AG04450 (cell line): ENCODE data around the gene RALGPS1. TPM values are rescaled to one million over a fixed set of nuclear protein-coding genes. Genes with fewer than 3 reads are reported as not detected.
A peak's percentile ranks its signal among the peaks of the same experiment; 100 is the strongest.

ENCODE experiments used
- CTCF ChIA-PET: fragments of 300-600, 350-600 bp; formaldehyde crosslinking; extraction: SDS; loops from one replicate; lab custom pipeline; 2022; ENCODE audit warnings: antibody characterized with exemption, inconsistent platforms; lab: Charles Lee
- POLR2A ChIA-PET: fragments of 350-600 bp; formaldehyde crosslinking; extraction: SDS; loops from one replicate; lab custom pipeline; 2021; ENCODE audit warnings: antibody characterized with exemption, inconsistent platforms; lab: Yijun Ruan, JAX
- DNase-seq: peaks from one replicate; pipeline ENCODE4 v3.0.0-alpha.2; 2011; ENCODE audit warnings: low read depth, low spot score
- H3K27ac ChIP-seq: one replicate; pipeline ENCODE4 v1.5.1; 2012; ENCODE audit warnings: low read depth, low read length, control low read depth
- H3K27me3 ChIP-seq: one replicate; pipeline ENCODE4 v1.6.0; 2012; ENCODE audit warnings: low read length; ENCODE audit not compliant: control insufficient read depth, insufficient read depth
- H3K4me3 ChIP-seq: 2 replicates; pipeline ENCODE4 v1.5.1; 2011; ENCODE audit warnings: mild to moderate bottlenecking, low read depth, low read length, control low read depth
- H3K9me3 ChIP-seq: 2 replicates; pipeline ENCODE4 v1.5.1; 2012; ENCODE audit warnings: low read length; ENCODE audit not compliant: control insufficient read depth, insufficient read depth
- polyA plus RNA-seq: library from polyadenylated mRNA; depleted of rRNA; stranded (reverse); fragments of >200 nt; gene quantifications from 2 replicates; pipeline ENCODE4 v1.2.3, GENCODE V29; 2011
- TF ChIP-seq, protein P1 (sequence below): IDR thresholded peaks from 2 replicates; pipeline ENCODE4 v1.5.1; 2011; ENCODE audit warnings: low read depth, low read length, control low read depth, inconsistent platforms

RALGPS1 gene
- polyA plus RNA-seq, 1 experiment: 4.6 TPM

DNA sequence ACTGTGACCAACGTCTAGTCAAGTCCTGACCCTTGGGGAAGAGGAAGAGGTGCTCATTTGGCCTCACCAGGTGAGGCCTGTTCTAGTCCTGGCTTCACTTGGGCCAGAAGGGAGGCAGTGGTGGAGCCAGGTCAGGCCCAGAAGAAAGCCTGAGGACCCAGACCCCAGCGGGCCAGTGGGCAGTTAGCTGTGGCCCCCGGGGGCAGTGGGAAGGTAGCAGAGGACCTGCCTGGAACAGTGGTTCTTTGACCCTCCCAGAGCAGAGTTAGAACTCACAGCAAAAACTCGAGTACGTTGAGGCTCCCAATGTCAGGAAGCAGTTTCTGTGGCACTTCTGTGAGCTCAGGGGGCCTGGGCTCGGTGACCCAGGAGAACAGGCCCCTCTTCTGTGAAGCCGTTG, 284.0 kb downstream of the RALGPS1 start:
- no peak for DNase-seq
- H3K4me3 ChIP-seq: no peak overlapping the region
- TF ChIP-seq, protein P1, sequence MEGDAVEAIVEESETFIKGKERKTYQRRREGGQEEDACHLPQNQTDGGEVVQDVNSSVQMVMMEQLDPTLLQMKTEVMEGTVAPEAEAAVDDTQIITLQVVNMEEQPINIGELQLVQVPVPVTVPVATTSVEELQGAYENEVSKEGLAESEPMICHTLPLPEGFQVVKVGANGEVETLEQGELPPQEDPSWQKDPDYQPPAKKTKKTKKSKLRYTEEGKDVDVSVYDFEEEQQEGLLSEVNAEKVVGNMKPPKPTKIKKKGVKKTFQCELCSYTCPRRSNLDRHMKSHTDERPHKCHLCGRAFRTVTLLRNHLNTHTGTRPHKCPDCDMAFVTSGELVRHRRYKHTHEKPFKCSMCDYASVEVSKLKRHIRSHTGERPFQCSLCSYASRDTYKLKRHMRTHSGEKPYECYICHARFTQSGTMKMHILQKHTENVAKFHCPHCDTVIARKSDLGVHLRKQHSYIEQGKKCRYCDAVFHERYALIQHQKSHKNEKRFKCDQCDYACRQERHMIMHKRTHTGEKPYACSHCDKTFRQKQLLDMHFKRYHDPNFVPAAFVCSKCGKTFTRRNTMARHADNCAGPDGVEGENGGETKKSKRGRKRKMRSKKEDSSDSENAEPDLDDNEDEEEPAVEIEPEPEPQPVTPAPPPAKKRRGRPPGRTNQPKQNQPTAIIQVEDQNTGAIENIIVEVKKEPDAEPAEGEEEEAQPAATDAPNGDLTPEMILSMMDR: no peak
- POLR2A ChIA-PET: interaction anchor here (0.7 kb wide), 1 partner anchor 76 kb away, joined by 3 read pairs; the partner anchor contains the start of gene ANGPTL2
- H3K27ac ChIP-seq: no peak overlapping the region
- no peaks in the 10 kb centered on the region for H3K27me3 ChIP-seq
- no peaks in the 10 kb centered on the region for H3K9me3 ChIP-seq
- CTCF ChIA-PET: interaction anchor here (0.5 to 7.0 kb wide), 20 partner anchors 8 to 344 kb away, joined by 3 to 134 read pairs (median 4); no protein-coding TSS in a partner anchor

DNA sequence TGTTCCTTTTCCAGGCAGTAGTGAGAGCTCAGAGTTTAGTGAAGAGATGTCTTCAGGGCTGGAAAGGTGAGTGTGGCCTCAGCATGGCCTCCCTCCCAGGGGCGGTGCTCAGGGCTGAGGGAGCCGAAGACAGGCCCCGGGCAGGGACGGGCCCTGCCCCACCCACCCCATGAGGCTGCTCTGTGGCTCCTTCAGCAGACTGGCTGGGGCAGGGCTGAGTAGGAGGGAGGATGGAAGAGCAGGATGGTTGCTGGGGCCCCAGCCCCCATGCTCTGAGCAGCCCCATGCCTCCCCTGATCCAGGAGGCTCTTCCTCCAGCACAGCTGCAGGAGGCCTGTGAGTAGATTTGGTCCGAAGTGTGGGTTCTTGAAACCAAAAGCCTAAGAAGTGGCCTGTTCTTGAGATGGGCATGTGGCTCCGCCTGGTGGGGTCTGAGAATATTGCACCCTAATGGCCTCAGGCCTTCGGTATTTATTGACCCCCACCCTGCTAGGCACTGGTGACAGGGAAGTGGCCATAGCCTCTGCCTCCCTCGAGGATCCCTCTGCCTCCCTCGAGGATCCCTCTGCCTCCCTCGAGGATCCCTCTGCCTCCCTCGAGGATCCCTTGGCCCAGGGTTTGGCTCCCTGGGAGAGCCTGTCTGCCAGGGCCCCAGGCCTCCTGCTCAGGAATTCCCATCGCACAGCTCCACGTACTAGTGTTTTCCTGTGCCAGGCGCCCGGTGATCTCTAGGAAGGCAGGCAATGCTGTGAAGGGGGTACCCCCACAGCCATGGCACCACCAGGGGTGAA, 284.6 kb downstream of the RALGPS1 start:
- Histone ChIP-seq H3K9me3 (no peaks in the 10 kb centered on the region), H3K27me3 (peaks cover under 1% of the 10 kb centered on the region), H3K4me3 (no peak overlapping the region), H3K27ac (no peak overlapping the region)
- peak; percentile 71 for DNase-seq
- TF ChIP-seq, protein P1: peak; percentile 92
- CTCF ChIA-PET: interaction anchor here (0.5 to 7.0 kb wide), 23 partner anchors 9 to 493 kb away, joined by 3 to 134 read pairs (median 4); no protein-coding TSS in a partner anchor
- POLR2A ChIA-PET: interaction anchor here (0.7 kb wide), 2 partner anchors 76 to 115 kb away, joined by 3 read pairs; partner anchors contain the start of gene ANGPTL2

DNA sequence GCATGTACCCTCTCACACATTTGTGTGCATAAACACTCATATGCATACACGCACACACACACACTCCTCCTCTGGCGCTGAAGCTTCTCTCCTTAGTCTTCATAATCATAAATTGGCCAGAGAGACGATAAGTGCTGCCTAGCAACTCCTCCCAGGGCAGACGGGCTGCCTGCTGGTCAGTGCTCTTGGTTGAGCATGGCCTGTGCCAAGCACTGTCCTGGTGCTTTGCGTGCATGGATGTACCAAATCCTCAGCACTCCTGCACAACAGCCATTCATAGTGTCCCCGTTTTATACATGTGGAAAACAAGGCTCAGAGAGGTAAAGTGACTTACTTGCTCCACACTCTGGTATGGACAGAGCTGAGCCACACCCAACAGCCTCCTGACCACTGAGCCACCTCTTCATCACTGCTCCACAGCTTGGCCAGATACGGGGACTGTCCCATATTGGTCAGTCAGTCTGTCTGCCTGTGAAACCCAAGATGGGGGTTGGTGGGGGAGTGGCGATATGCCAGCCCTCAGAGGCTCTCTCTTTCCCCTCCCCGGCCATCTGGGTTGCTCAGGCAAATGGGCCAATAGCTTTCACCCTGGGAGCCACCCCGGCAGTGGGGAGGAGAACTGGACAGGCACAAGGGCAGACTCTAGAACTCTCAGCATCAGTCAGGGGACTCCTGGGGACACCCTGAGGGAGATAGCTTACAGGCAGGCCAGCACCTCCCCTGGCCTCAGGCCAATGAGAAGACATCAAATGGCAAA, 285.7 kb downstream of the RALGPS1 start:
- Histone ChIP-seq H3K27me3 (peaks cover 4% of the 10 kb centered on the region), H3K9me3 (no peaks in the 10 kb centered on the region), H3K4me3 (no peak overlapping the region), H3K27ac (no peak overlapping the region)
- DNase-seq: no peak
- CTCF ChIA-PET: interaction anchor here (0.6 to 7.0 kb wide), 10 partner anchors 8 to 492 kb away, joined by 3 to 134 read pairs (median 4); no protein-coding TSS in a partner anchor
- TF ChIP-seq, protein P1: no peak
- POLR2A ChIA-PET: no interaction called here

DNA sequence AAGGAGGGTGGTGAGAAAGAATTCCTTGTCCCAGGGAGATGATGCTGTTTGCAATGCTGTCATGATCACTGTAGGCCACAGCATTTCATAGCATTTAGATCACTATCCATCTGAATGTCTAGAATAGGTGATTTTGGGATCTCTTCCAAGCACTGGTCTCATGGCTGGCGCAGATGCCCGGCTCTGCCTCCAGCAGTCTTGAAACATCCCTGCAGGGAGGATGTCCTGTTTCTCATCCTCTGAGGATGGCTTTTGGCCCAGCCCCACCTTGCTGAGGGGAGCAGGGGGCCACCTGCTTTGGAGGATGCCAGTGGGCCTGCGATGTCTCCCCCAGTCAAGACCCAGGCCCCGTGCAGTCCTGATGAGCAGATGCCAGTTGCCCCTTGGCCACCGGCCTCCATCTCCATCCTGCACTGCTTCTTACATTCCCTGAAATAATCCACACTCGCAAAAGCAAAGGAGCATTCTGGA, 286.5 kb downstream of the RALGPS1 start:
- no peak overlapping the region for H3K27ac ChIP-seq
- POLR2A ChIA-PET: no interaction called here
- H3K27me3 ChIP-seq: peaks cover 9% of the 10 kb centered on the region
- H3K4me3 ChIP-seq: no peak overlapping the region
- CTCF ChIA-PET: interaction anchor here (0.7 to 7.0 kb wide), 4 partner anchors 14 to 261 kb away, joined by 3 to 134 read pairs (median 6); no protein-coding TSS in a partner anchor
- H3K9me3 ChIP-seq: no peaks in the 10 kb centered on the region
- DNase-seq: no peak
- TF ChIP-seq, protein P1: no peak
